Stimulated activated CD4-positive, alpha-beta T cell treated with anti-CD3 and anti-CD28 coated beads, Interleukin-15, amount 100 ng/mL, for 48 hours (primary cell): ENCODE measurements around the gene RIOK3.
A peak's percentile ranks its signal among the peaks of the same experiment; 100 is the strongest.
"Not testable (repeated sequence)": the region's sequence is repeated elsewhere in the genome, so short reads cannot be mapped to it uniquely, and the experiment has no call there.

Experiments used
- DNase-seq, 2 donors: peaks; one replicate each; pipeline ENCODE4 v3.0.0-alpha.2; 2020; ENCODE audit warnings: low read depth in 2 of 2

Gene RIOK3

GRCh38 chr18:23452728-23453679 lies at the start of gene RIOK3:
Gene RIOK3, plus strand, starts transcription at chr18:23453287. Its CDS starts 153 bp downstream, at chr18:23453440.
- DNase-seq = peak; percentile 86 to 89

DNA sequence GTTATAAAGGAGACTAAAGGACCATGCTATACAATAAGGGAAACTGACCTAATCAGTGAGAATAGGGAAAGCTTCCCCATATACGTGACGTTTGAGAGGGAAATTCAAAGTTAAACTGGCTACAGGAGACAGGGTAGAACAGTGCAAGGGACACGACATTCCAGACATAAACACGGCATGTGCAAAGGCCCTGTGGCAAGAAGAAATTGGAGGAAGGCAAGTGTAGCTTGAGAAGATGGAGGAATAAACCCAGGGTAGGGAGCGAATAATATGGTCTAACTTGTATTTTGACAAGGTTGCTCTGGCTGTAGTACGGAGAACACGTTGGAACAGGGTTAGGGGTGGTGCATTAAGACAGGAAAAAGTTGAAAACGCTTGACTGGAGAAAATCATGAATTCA lies 49.8 kb upstream of the RIOK3 start:
- DNase-seq = no peak

DNA sequence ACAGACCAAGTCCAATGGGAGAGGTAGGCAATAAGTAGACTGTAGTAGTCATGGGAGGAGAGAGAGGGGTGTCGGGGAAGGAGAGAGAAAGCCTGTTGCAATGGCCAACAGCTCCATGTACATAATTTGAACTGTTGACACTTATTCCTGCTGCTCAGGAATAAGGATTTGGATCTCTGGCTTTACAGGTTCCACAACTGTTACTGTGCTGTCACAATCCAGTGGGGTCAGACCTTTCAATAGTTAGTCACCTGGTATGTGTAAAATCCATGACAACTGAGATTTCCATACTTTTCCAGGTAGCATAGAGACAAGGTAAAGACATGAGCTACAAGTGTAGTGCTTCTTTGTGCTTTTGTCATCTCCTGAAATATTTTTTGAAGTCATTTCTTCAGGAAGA lies 47.5 kb upstream of the RIOK3 start:
- DNase-seq = no peak

DNA sequence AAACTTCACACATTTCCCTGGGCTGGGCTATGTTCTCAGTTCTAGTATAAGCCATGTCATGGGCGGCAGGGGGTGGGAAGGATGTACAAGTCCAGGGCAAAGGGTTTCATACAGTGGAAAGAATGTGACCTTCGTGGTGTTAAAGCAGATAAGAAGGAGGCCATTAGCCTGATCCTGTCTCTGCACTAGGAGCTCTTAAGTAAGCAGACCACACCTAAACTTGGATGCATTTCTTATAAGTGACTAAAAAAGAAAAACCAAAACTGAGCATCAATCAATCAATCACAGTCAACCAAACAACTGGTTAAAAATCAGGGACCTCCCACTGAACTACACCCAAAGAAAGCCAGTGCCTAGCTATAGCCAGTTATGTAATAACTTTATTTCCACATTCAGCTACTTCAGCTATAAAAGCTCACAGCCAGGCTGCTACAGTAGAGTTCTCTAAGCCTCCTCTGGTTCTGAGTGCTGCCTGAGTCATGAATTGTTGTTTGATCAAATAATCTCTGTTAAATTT lies 46.8 kb upstream of the RIOK3 start:
- DNase-seq = no peak

DNA sequence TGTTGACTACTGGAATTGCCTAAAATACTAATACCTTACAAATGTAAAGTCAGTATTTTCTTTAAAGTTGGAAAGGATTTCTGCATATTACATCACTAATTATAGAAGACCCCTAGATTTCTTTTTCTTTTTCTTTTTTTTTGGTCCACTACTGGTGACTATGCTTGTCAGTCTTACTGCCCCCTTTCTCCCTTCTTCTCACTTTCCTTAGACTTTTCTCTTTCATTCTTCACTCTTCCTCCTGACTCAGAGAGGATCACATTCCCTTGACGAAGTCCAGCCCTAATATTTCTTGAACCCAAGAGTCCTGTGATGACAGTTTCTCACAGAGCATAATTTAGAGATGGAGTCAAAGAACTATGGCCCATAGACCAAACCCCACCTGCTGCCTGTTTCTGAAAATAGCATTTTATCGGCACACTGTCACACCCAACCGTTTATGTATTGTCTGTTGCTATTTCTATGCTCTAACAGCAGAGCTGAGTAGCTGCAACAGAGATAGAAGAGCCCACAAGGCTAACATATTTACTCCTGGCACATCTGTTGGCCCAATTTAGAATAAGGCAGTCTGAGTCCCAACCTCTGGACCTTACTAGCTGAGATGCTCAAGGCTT lies 40.6 kb upstream of the RIOK3 start:
- DNase-seq = no peak

DNA sequence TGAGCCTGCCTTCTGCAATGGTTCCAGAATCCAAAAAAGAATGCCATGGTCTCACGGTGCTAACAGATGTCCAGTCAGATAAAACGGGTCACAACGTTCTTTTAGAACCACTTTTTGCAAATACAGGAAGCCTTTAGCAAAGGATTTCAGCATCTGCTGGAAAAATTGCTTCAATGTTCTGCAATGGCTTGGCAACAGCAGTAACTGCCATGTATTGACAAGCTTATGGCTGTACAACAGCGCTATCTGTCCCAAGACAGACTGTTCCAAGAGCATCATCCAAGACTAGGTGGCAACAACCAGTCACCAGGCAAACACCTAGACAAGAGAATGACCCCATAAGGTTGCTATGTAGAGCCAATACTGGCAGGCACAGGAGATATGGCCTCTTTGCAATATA lies 37.6 kb upstream of the RIOK3 start:
- no peak for DNase-seq

- DNase-seq = no peak
Measured at GRCh38 chr18:23416298-23416697, 36.8 kb upstream of the RIOK3 start.

GRCh38 chr18:23421277-23421676 lies 31.8 kb upstream of the RIOK3 start:
- no peak for DNase-seq

DNA sequence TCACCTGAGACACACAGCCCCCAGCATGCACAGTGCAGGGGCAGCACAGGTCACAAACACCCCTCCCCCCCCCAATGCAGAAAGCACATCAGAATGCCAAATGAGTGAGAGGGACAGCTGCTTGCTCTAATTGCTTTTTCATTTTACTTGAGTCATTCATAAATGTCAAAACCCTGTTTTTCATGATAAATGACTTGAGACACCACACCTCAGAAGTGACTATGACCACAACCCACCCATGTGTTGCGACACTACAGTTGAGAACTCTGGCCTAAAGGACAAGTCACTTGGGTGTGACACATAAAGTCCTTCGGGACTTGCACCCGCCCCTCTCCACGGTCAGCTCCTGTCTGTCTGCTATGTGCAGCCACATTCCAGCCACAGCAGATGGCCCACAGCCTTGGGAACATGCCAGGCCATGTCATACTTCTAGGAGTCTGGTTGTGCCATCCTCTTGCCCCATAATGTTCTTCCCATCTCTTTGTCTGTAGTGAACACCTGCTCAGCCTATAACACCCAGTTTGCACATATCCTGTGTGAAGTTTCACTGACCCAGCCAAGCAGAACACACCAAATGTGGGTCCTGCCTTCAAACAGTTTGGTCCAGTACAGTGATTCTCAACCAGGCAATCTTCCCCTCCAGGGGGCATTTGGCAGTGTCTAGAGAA lies 30.2 kb upstream of the RIOK3 start:
- no peak for DNase-seq

DNA sequence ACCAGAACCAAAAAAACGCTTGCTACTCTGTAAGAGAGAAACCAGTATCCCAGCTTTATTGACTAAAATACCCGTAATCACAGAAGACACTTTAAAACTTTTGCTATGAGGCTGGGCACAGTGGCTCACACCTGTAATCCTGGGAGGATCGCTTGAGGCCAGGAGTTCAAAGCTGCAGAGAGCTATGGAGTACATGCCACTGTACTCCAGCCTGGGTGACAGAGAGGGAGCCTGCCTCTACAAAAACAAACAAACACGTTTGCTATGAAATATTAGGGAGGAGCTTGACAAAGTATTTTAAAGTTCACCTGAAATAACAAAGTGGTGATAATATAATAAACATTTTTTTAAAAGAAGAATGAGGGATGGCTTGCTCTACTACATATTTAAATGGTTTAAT lies 28.5 kb upstream of the RIOK3 start:
- no peak for DNase-seq

DNA sequence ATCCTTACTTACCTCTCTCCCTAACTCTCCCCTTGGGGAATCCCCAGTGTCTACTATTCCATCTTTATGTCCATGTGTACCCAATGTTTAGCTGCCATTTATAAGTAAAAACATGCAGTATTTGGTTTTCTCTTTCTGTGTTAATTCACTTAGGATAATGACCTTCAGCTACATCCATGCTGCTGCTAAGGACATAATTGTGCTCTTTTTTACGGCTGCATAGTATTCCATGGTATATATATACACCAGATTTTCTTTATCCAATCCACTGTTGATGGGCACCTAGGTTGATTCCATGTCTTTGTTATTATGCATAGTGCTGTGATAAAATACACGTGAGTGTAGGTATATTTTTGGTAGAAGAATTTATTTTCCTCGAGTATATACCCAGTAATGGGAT lies 24.3 kb upstream of the RIOK3 start:
- no peak for DNase-seq

DNA sequence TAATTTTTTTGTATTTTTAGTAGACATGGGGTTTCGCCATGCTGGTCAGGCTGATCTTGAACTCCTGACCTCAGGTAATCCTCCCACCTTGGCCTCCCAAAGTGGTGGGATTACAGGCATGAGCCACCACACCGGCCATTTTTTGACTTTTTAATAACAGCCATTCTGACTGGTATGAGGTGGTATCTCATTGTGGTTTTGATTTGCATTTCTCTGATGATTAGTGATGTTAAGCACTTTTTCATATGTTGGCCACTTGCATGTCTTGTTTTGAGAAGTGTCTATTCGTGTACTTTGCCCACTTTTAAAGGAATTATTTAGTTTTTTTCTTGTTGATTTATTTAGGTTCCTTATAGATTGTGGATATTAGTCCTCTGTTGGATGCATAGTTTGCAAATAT lies 23.5 kb upstream of the RIOK3 start:
- DNase-seq = not testable (repeated sequence)

DNA sequence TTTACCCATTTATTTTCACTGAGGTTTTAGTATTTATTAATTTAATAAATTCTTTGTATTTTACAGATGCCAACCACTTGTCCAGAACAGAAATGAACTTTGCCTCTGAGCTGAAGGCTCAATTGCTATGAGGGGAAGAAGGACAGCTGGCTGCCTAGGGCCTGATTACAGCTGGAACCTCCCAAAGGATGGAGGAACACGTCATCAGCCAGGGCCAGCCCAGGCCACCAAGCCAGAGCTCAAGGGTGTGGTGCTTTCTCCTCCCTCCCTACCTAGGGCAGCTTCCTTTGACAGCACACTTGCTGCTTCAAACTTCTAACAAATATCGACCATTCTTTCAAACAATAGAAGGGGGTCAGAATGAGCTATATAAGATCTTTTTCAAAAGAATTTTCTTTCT lies 19.7 kb upstream of the RIOK3 start:
- no peak for DNase-seq

GRCh38 chr18:23437357-23438045 lies 15.6 kb upstream of the RIOK3 start:
- peak; percentile 62 to 75 for DNase-seq

DNA sequence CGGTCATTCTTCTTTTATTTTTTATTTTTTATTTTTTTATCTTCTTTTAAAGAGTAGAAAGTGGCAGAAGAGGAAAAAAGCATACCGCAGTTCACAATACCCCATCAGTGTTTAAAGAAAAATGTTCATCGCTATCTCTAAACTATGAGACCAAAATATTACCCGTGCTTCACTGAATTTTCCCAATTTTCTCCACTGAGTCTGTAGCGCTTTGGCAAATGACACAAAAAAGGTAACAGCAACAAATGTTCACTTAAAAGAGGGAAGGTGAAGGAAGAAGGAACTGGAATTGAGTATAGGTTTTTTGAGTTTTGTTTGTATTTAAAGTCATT lies 15.1 kb upstream of the RIOK3 start:
- DNase-seq = no peak

- DNase-seq = no peak
Measured at GRCh38 chr18:23438608-23439366, 14.3 kb upstream of the RIOK3 start.

DNA sequence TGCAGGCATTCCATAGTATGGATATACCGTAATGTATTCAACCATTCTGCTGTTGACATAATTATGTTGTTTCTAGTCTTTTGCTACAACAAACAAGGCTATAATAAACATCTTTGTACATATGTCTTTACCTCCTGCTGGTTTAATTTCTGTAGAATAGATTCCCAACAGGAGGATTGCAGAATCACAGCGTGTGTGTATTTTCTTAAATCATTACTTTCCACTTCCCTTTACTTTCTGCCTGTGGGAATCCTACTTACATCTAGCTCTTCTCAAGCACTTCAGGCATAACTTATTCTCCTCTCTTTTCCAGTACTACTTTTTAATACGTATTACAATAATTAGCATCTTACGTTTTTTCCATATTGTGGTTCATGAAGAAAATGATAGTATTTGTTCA lies 13.0 kb upstream of the RIOK3 start:
- DNase-seq = no peak

- no peak for DNase-seq
Measured at GRCh38 chr18:23442958-23443357, 10.1 kb upstream of the RIOK3 start.

DNA sequence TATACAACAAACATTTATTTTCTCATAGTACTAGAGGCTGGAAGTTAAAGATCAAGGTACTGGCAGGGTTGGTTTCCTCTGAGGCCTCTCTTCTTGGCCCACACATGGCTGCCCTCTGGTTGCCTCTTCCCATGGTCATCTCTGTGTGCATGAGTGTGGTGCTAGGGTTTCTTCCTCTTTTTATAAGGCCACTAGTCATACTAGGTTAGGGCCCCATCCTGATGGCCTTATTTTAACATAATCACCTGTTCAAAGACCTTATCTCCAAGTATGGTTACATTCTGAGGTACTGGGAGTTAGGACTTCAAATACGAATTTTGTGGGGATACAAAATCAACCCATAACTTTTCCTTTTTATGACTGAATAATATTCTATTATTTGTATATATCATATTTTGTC lies 4.8 kb upstream of the RIOK3 start:
- DNase-seq = no peak

- no peak for DNase-seq
Measured at GRCh38 chr18:23450022-23450421, 3.1 kb upstream of the RIOK3 start.

GRCh38 chr18:23451011-23451410 lies 2.1 kb upstream of the RIOK3 start:
- no peak for DNase-seq
